EL (cell line): ENCODE measurements around the gene DCDC1.

ENCODE experiments used
- DNase-seq: peaks from one replicate; pipeline ENCODE4 v3.0.0-alpha.2; 2016

The DCDC1 gene

GRCh38 chr11:30895046-30895445, 474.5 kb downstream of the DCDC1 start:
- no peak for DNase-seq

- DNase-seq: no peak
Measured at GRCh38 chr11:30893318-30893717, 476.2 kb downstream of the DCDC1 start.

GRCh38 chr11:30889143-30889794, 480.3 kb downstream of the DCDC1 start:
- no peak for DNase-seq

GRCh38 chr11:30879322-30880005, 490.1 kb downstream of the DCDC1 start:
- DNase-seq: no peak

- no peak for DNase-seq
Measured at GRCh38 chr11:30878400-30878799, 491.1 kb downstream of the DCDC1 start.

- DNase-seq: no peak
Measured at GRCh38 chr11:30876663-30877396, 492.7 kb downstream of the DCDC1 start.

GRCh38 chr11:30876228-30876627, 493.3 kb downstream of the DCDC1 start:
- DNase-seq: no peak

GRCh38 chr11:30875806-30876205, 493.7 kb downstream of the DCDC1 start:
- DNase-seq: no peak

GRCh38 chr11:30873924-30874610, 495.5 kb downstream of the DCDC1 start:
- DNase-seq: no peak

- no peak for DNase-seq
Measured at GRCh38 chr11:30868626-30869081, 500.9 kb downstream of the DCDC1 start.

- no peak for DNase-seq
Measured at GRCh38 chr11:30863209-30863608, 506.3 kb downstream of the DCDC1 start.

GRCh38 chr11:30861531-30861930, 508.0 kb downstream of the DCDC1 start:
- DNase-seq: no peak

- no peak for DNase-seq
Measured at GRCh38 chr11:30861064-30861463, 508.5 kb downstream of the DCDC1 start.

- DNase-seq: no peak
Measured at GRCh38 chr11:30860146-30860545, 509.4 kb downstream of the DCDC1 start.

- DNase-seq: no peak
Measured at GRCh38 chr11:30859669-30860068, 509.9 kb downstream of the DCDC1 start.

- DNase-seq: no peak
Measured at GRCh38 chr11:30855383-30856006, 514.0 kb downstream of the DCDC1 start.

GRCh38 chr11:30853439-30853838, 516.1 kb downstream of the DCDC1 start:
- DNase-seq: no peak

GRCh38 chr11:30852645-30853044, 516.9 kb downstream of the DCDC1 start:
- no peak for DNase-seq

GRCh38 chr11:30852091-30852490, 517.4 kb downstream of the DCDC1 start:
- no peak for DNase-seq

GRCh38 chr11:30837252-30837651, 532.3 kb downstream of the DCDC1 start:
- DNase-seq: no peak

- DNase-seq: no peak
Measured at GRCh38 chr11:30832831-30833230, 536.7 kb downstream of the DCDC1 start.

- no peak for DNase-seq
Measured at GRCh38 chr11:30830681-30831080, 538.9 kb downstream of the DCDC1 start.

GRCh38 chr11:30826911-30827310, 542.6 kb downstream of the DCDC1 start:
- DNase-seq: no peak
